NT2/D1 (cell line): ENCODE results near the gene RHEBL1.

Experiments used
- DNase-seq: peaks from one replicate; pipeline ENCODE4 v3.0.0-alpha.2; 2011; ENCODE audit warnings: low read depth, low spot score
- H3K27me3 ChIP-seq: 2 replicates; pipeline ENCODE4 v1.6.0; 2011; ENCODE audit warnings: mild to moderate bottlenecking; ENCODE audit not compliant: insufficient read length, insufficient read depth
- H3K36me3 ChIP-seq: 2 replicates; pipeline ENCODE4 v1.6.1; 2011; ENCODE audit warnings: mild to moderate bottlenecking, low read length, mixed read lengths; ENCODE audit not compliant: insufficient read depth, insufficient read length
- H3K4me1 ChIP-seq: 2 replicates; pipeline ENCODE4 v1.5.1; 2011; ENCODE audit not compliant: insufficient read depth, insufficient read length
- H3K4me3 ChIP-seq: 2 replicates; pipeline ENCODE4 v1.5.1; 2011; ENCODE audit warnings: low read depth; ENCODE audit not compliant: insufficient read length
- H3K9ac ChIP-seq: 2 replicates; pipeline ENCODE4 v1.6.0; 2011; ENCODE audit warnings: low read depth; ENCODE audit not compliant: insufficient read length
- H3K9me3 ChIP-seq: 2 replicates; pipeline ENCODE4 v1.5.1; 2011; ENCODE audit warnings: mild to moderate bottlenecking, low read length; ENCODE audit not compliant: insufficient read depth
- SUZ12 ChIP-seq: IDR thresholded peaks from 2 replicates; pipeline ENCODE4 v1.6.1; 2011; ENCODE audit not compliant: insufficient read length, insufficient read depth; ENCODE audit errors: extremely low read depth
- YY1 ChIP-seq: IDR thresholded peaks from 2 replicates; pipeline ENCODE4 v1.6.1; 2011; ENCODE audit not compliant: insufficient read length, insufficient read depth
- ZNF274 ChIP-seq: IDR thresholded peaks from 2 replicates; pipeline ENCODE4 v1.6.1; 2011; ENCODE audit warnings: mild to moderate bottlenecking, low read depth, low read length

Gene RHEBL1

GRCh38 chr12:49058366-49059044 is 11.3 kb downstream of the RHEBL1 start:
- Histone ChIP-seq H3K9ac (peak overlapping the region; percentile 96), H3K4me3 (peak overlapping the region; percentile 89), H3K4me1 (peaks cover 14% of the 10 kb centered on the region), H3K9me3 (no peaks in the 10 kb centered on the region), H3K36me3 (peaks cover 44% of the 10 kb centered on the region), H3K27me3 (no peaks in the 10 kb centered on the region)
- no peak for TF ChIP-seq ZNF274
- TF ChIP-seq SUZ12: no peak
- no peak for TF ChIP-seq YY1
- DNase-seq: no peak

GRCh38 chr12:49057888-49058287 is 11.9 kb downstream of the RHEBL1 start:
- Histone ChIP-seq H3K27me3 (no peaks in the 10 kb centered on the region), H3K36me3 (peaks cover 50% of the 10 kb centered on the region), H3K9ac (peak overlapping the region; percentile 96), H3K4me1 (peaks cover 14% of the 10 kb centered on the region), H3K4me3 (peak overlapping the region; percentile 89), H3K9me3 (no peaks in the 10 kb centered on the region)
- no peak for DNase-seq
- TF ChIP-seq YY1 (no peak), ZNF274 (no peak), SUZ12 (no peak)

- H3K36me3 ChIP-seq: peaks cover 67% of the 10 kb centered on the region
- no peak for TF ChIP-seq SUZ12
- no peak for TF ChIP-seq YY1
- TF ChIP-seq ZNF274: no peak
These were observed 13.6 kb downstream of the RHEBL1 start for GRCh38 chr12:49055978-49056754.

GRCh38 chr12:49055092-49055491 is 14.7 kb downstream of the RHEBL1 start:
- no peak for TF ChIP-seq ZNF274
- no peak for TF ChIP-seq SUZ12
- TF ChIP-seq YY1: no peak
- no peaks in the 10 kb centered on the region for H3K9me3 ChIP-seq
- no peak for DNase-seq
- H3K4me1 ChIP-seq: peaks cover 14% of the 10 kb centered on the region
- no peak overlapping the region for H3K4me3 ChIP-seq
- no peaks in the 10 kb centered on the region for H3K27me3 ChIP-seq
- no peak overlapping the region for H3K9ac ChIP-seq
- H3K36me3 ChIP-seq: peaks cover 78% of the 10 kb centered on the region

More at GRCh38 chr12:49055978-49056754, 13.6 kb downstream of the RHEBL1 start:
- Histone ChIP-seq H3K9me3 (no peaks in the 10 kb centered on the region), H3K4me3 (no peak overlapping the region), H3K9ac (no peak overlapping the region), H3K27me3 (no peaks in the 10 kb centered on the region), H3K4me1 (peaks cover 14% of the 10 kb centered on the region)
- DNase-seq: peak; percentile 35

- DNase-seq: no peak
- H3K4me1 ChIP-seq: peaks cover 14% of the 10 kb centered on the region
- H3K9me3 ChIP-seq: no peaks in the 10 kb centered on the region
- TF ChIP-seq ZNF274 (no peak), YY1 (no peak), SUZ12 (no peak)
- no peaks in the 10 kb centered on the region for H3K27me3 ChIP-seq
- no peak overlapping the region for H3K4me3 ChIP-seq
- no peak overlapping the region for H3K9ac ChIP-seq
- H3K36me3 ChIP-seq: peaks cover 84% of the 10 kb centered on the region
These were observed 15.3 kb downstream of the RHEBL1 start for GRCh38 chr12:49054524-49054923.

GRCh38 chr12:49054096-49054495 is 15.7 kb downstream of the RHEBL1 start:
- Histone ChIP-seq H3K4me1 (peaks cover 14% of the 10 kb centered on the region), H3K4me3 (no peak overlapping the region), H3K36me3 (peaks cover 86% of the 10 kb centered on the region), H3K9ac (no peak overlapping the region), H3K9me3 (no peaks in the 10 kb centered on the region), H3K27me3 (no peaks in the 10 kb centered on the region)
- TF ChIP-seq ZNF274: no peak
- TF ChIP-seq SUZ12: no peak
- no peak for TF ChIP-seq YY1
- DNase-seq: no peak

- Histone ChIP-seq H3K9me3 (no peaks in the 10 kb centered on the region), H3K4me1 (peaks cover 3% of the 10 kb centered on the region), H3K27me3 (no peaks in the 10 kb centered on the region), H3K36me3 (peaks cover 89% of the 10 kb centered on the region), H3K4me3 (no peak overlapping the region), H3K9ac (no peak overlapping the region)
- TF ChIP-seq ZNF274: no peak
- no peak for TF ChIP-seq SUZ12
- TF ChIP-seq YY1: no peak
- DNase-seq: no peak
These were observed 17.1 kb downstream of the RHEBL1 start for GRCh38 chr12:49052451-49053208.
